H1 (cell line): ENCODE measurements around the gene FRMPD4.

Experiments
- ATF2 ChIP-seq: IDR thresholded peaks from 2 replicates; pipeline ENCODE4 v1.6.1; 2012; ENCODE audit warnings: low read length, inconsistent platforms
- CHD2 ChIP-seq: IDR thresholded peaks from 2 replicates; pipeline ENCODE4 v1.6.1; 2012; ENCODE audit warnings: low read length, improper control_type of control experiment
- EZH2 ChIP-seq: fragments of 200-600 bp; sonication (generic); IDR thresholded peaks from 2 replicates; pipeline ENCODE4 v1.7.1; 2012; ENCODE audit warnings: low read depth, mild to moderate bottlenecking, moderate library complexity, low read length, inconsistent platforms; ENCODE audit not compliant: severe bottlenecking
- HDAC2 ChIP-seq, 2 experiments: fragments of 300-600 bp in 1 of 2; sonication (generic) in 1 of 2; IDR thresholded peaks; 2 replicates each; pipeline ENCODE4 v1.6.1; 2011 to 2012; ENCODE audit warnings: low read depth in 2 of 2, low read length in 2 of 2, mild to moderate bottlenecking in 2 of 2, moderate library complexity in 2 of 2, borderline replicate concordance in 1 of 2, inconsistent platforms in 1 of 2
- KDM5A ChIP-seq: fragments of 200-600 bp; IDR thresholded peaks from 2 replicates; pipeline ENCODE4 v1.7.1; 2012; ENCODE audit warnings: mild to moderate bottlenecking, low read length, inconsistent platforms, mixed read lengths
- POLR2A ChIP-seq, 2 experiments: IDR thresholded peaks; 1 replicate in 1 of 2; 2 replicates in 1 of 2; pipeline ENCODE4 v1.6.1; 2011; ENCODE audit warnings: low read depth in 2 of 2, low read length in 2 of 2, mild to moderate bottlenecking in 2 of 2; ENCODE audit errors: control extremely low read depth in 1 of 2
- POLR2AphosphoS5 ChIP-seq: IDR thresholded peaks from 2 replicates; pipeline ENCODE4 v1.6.1; 2011; ENCODE audit warnings: low read depth, low read length
- SRF ChIP-seq: IDR thresholded peaks from 2 replicates; pipeline ENCODE4 v1.6.1; 2011; ENCODE audit warnings: mild to moderate bottlenecking, low read depth, low read length, moderate library complexity
- SUZ12 ChIP-seq: fragments of 200-600 bp; sonication (generic); IDR thresholded peaks from 2 replicates; pipeline ENCODE4 v1.6.1; 2012; ENCODE audit warnings: mild to moderate bottlenecking, inconsistent platforms, low read length, moderate library complexity, mixed read lengths
- YY1 ChIP-seq: IDR thresholded peaks from 2 replicates; pipeline ENCODE4 v1.6.1; 2011; ENCODE audit warnings: low read depth, mild to moderate bottlenecking, low read length
- TF ChIP-seq, protein P1 (sequence below), 3 experiments: IDR thresholded peaks; 1 replicate in 2 of 3; 2 replicates in 1 of 3; pipeline versions ENCODE4 v1.5.1 to v1.6.1; 2011; ENCODE audit warnings: low read length in 3 of 3, mild to moderate bottlenecking in 3 of 3, inconsistent platforms in 2 of 3, low read depth in 1 of 3, moderate library complexity in 1 of 3; ENCODE audit not compliant: insufficient read depth in 1 of 3; ENCODE audit errors: control extremely low read depth in 1 of 3

DNA sequence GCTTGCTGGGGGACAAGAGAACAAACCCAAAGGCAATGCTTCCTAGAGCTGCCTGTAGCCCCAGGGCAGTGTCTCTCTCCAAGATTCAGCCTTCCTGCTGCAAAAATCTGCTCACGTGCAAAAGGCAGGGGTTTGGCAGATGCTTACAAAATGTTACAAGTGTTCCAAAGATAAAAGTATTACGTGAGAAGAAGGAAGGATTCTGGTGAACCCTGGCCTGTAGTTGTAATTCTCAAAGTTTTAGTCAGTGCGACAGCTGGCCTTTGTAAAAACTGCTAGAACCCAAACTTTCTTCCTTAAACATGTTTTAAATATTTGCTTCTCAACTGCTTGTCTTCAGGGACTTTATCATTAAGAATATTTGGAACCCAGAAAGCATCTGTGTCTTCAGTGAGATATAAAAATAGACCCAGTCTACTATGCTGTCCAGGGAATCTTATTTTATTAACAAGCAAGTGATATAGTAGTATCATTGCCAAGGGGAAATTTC lies 232.3 kb downstream of the FRMPD4 start:
- TF ChIP-seq, protein P1, sequence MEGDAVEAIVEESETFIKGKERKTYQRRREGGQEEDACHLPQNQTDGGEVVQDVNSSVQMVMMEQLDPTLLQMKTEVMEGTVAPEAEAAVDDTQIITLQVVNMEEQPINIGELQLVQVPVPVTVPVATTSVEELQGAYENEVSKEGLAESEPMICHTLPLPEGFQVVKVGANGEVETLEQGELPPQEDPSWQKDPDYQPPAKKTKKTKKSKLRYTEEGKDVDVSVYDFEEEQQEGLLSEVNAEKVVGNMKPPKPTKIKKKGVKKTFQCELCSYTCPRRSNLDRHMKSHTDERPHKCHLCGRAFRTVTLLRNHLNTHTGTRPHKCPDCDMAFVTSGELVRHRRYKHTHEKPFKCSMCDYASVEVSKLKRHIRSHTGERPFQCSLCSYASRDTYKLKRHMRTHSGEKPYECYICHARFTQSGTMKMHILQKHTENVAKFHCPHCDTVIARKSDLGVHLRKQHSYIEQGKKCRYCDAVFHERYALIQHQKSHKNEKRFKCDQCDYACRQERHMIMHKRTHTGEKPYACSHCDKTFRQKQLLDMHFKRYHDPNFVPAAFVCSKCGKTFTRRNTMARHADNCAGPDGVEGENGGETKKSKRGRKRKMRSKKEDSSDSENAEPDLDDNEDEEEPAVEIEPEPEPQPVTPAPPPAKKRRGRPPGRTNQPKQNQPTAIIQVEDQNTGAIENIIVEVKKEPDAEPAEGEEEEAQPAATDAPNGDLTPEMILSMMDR (IDR thresholded peaks at IDR 0.05; ENCODE audit: control extremely low read depth in 1 of 3, insufficient read depth in 1 of 3, low read depth in 1 of 3, low read length in 3 of 3), result no peak
- TF ChIP-seq SRF (no peak), SUZ12 (no peak), CHD2 (no peak), KDM5A (no peak), POLR2A (IDR thresholded peaks at IDR 0.05; ENCODE audit: control extremely low read depth in 1 of 2, low read depth in 2 of 2, low read length in 2 of 2) (no peak), POLR2AphosphoS5 (no peak), YY1 (no peak), ATF2 (no peak), HDAC2 (IDR thresholded peaks at IDR 0.05; ENCODE audit: borderline replicate concordance in 1 of 2, low read depth in 2 of 2, low read length in 2 of 2) (no peak), EZH2 (no peak)
